ENCODE measurements around the gene KIAA0232.

KIAA0232 gene

DNA sequence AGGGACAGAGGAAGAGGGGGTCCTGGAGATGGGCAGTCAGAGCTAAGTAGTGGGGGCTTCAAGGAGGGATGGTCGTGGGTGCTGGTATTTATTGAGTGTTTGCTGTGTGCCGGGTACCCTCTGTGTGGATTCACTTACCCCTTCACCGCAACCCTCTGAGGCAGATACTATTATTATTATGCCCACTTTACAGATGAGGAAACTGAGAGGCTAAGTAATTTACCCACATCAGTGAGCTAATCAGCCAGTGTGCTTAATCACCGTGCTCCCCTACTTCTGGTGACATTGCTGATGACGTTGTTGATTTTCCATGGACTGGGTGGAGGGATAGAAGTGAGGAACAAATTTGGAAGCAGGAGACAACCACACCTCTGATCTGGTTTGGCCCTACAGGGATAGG lies 4.1 kb upstream of the KIAA0232 start:
- no peak for ATAC-seq
- TF ChIP-seq ZFP3 (CRISPR knock-in tag; IDR thresholded peaks at IDR 0.05): no peak
- TF ChIP-seq ZNF8 (CRISPR knock-in tag; IDR thresholded peaks at IDR 0.05): no peak

DNA sequence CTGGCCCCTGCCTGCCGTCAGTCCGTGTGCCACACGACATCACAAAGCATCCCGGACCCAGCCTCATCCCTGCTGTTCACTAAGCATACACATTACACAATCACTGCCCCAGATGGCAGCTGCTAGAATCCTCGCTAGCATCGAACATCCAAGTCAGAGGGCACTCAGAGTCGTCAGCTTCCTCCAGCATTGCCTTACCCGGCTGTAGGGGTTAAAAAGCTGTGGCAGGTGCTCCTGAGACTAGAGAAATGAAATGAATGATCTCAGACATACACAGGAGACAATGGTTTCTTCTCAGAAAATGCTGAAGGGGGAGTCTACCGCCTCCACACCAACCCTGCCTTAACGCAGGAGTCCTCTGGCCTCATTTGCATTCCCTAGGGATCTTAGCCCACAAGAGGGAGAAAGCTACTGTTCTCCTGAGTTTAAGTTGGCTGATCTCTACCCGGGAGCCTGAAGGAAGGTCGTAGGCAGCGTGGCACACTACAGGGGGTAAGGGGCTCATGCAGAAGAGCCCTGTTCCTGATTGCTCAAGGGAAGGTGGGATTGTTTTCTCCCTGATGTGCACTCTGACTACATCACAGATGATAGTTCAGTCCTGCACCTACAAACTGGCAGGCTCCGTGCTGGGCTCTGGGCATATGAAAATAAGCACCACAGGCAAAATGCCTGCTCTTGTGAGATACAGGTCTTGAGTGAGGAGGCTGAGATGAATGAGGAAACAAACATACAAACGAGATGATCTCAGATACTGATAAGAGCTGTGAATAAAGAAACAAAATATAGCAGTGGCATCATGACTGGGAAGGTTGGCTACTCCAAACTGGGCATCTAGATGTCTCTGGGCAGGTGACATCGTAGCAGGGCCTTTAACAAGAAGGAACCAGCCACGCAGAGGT lies 2.6 kb upstream of the KIAA0232 start:
- ATAC-seq: no peak

DNA sequence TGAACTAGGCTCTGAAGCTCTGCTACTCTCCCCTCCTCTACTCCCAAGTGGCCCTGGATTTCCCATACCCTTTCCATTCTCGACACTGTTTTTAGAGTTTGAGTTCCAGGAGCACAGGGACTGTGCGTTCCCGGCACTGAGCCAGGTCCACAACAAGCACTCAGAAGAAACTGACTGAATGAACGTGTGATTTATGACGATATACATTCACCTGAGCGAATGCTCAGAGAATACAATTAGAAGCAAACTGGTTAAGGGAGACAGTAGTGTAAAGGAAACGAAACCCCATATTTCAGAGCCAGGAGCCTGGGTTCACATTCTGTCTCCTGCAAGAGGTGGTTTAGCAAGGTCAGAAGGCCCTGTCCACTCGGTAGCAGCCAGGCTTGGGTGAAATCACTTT lies 1.4 kb upstream of the KIAA0232 start:
- TF ChIP-seq ZFP30 (CRISPR knock-in tag; IDR thresholded peaks at IDR 0.05): no peak
- no peak for TF ChIP-seq ZNF565 (CRISPR knock-in tag; conservative IDR thresholded peaks at IDR 0.05; ENCODE audit: low read depth)
- ATAC-seq: no peak

More for the DNA sequence above, 2.6 kb upstream of the KIAA0232 start:
- no peak for TF ChIP-seq ZNF565 (CRISPR knock-in tag; conservative IDR thresholded peaks at IDR 0.05; ENCODE audit: low read depth)
- no peak for TF ChIP-seq TOX (CRISPR knock-in tag; IDR thresholded peaks at IDR 0.05; ENCODE audit: borderline replicate concordance)
- no peak for TF ChIP-seq BACH2 (CRISPR knock-in tag; IDR thresholded peaks at IDR 0.05; ENCODE audit: borderline replicate concordance)
- TF ChIP-seq, protein P1, sequence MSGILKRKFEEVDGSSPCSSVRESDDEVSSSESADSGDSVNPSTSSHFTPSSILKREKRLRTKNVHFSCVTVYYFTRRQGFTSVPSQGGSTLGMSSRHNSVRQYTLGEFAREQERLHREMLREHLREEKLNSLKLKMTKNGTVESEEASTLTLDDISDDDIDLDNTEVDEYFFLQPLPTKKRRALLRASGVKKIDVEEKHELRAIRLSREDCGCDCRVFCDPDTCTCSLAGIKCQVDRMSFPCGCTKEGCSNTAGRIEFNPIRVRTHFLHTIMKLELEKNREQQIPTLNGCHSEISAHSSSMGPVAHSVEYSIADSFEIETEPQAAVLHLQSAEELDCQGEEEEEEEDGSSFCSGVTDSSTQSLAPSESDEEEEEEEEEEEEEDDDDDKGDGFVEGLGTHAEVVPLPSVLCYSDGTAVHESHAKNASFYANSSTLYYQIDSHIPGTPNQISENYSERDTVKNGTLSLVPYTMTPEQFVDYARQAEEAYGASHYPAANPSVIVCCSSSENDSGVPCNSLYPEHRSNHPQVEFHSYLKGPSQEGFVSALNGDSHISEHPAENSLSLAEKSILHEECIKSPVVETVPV (CRISPR knock-in tag; IDR thresholded peaks at IDR 0.05): no peak
- TF ChIP-seq SNAI2 (CRISPR knock-in tag; IDR thresholded peaks at IDR 0.05): no peak
- TF ChIP-seq ZNF8 (CRISPR knock-in tag; IDR thresholded peaks at IDR 0.05): no peak
- TF ChIP-seq TCF4 (CRISPR knock-in tag; IDR thresholded peaks at IDR 0.05; ENCODE audit: borderline replicate concordance): no peak
- TF ChIP-seq ZNF70 (CRISPR knock-in tag; IDR thresholded peaks at IDR 0.05): no peak

DNA sequence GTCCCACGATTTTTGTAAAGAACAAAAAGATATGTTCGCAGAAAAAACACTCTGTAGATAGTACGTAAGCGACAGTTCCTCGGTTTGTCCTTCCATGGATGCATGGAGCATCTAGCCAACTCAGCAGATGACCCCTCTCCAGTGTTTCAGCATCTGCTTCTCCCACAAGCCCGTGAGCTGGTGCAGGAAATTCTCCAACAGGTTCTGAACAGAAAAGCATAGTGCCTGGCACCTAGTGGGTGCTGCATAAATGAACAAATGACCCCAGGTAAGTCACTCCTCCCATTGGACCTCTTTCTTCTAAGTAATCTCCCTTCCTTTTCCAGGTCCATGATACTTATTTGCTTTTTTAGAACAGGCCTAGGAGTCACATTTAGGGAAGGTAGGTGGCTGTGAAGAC lies 966 bp upstream of the KIAA0232 start:
- ATAC-seq: no peak
- TF ChIP-seq RARB (CRISPR knock-in tag; IDR thresholded peaks at IDR 0.05) (no peak), SNAI2 (CRISPR knock-in tag; IDR thresholded peaks at IDR 0.05) (no peak), TCF4 (CRISPR knock-in tag; IDR thresholded peaks at IDR 0.05; ENCODE audit: borderline replicate concordance) (no peak), ZNF565 (CRISPR knock-in tag; conservative IDR thresholded peaks at IDR 0.05; ENCODE audit: low read depth) (no peak), OSR1 (CRISPR knock-in tag; IDR thresholded peaks at IDR 0.05) (no peak), ESRRG (CRISPR knock-in tag; IDR thresholded peaks at IDR 0.05) (no peak), ARNTL (CRISPR knock-in tag; IDR thresholded peaks at IDR 0.05; ENCODE audit: borderline replicate concordance, low read depth) (no peak), GLIS3 (CRISPR knock-in tag; IDR thresholded peaks at IDR 0.05) (no peak), ISL1 (CRISPR knock-in tag; IDR thresholded peaks at IDR 0.05) (no peak), PPARA (CRISPR knock-in tag; IDR thresholded peaks at IDR 0.05; ENCODE audit: borderline replicate concordance) (no peak), ZNF70 (CRISPR knock-in tag; IDR thresholded peaks at IDR 0.05) (no peak)
- TF ChIP-seq, protein P2, sequence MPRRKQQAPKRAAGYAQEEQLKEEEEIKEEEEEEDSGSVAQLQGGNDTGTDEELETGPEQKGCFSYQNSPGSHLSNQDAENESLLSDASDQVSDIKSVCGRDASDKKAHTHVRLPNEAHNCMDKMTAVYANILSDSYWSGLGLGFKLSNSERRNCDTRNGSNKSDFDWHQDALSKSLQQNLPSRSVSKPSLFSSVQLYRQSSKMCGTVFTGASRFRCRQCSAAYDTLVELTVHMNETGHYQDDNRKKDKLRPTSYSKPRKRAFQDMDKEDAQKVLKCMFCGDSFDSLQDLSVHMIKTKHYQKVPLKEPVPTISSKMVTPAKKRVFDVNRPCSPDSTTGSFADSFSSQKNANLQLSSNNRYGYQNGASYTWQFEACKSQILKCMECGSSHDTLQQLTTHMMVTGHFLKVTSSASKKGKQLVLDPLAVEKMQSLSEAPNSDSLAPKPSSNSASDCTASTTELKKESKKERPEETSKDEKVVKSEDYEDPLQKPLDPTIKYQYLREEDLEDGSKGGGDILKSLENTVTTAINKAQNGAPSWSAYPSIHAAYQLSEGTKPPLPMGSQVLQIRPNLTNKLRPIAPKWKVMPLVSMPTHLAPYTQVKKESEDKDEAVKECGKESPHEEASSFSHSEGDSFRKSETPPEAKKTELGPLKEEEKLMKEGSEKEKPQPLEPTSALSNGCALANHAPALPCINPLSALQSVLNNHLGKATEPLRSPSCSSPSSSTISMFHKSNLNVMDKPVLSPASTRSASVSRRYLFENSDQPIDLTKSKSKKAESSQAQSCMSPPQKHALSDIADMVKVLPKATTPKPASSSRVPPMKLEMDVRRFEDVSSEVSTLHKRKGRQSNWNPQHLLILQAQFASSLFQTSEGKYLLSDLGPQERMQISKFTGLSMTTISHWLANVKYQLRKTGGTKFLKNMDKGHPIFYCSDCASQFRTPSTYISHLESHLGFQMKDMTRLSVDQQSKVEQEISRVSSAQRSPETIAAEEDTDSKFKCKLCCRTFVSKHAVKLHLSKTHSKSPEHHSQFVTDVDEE (CRISPR knock-in tag; IDR thresholded peaks at IDR 0.05): no peak
- TF ChIP-seq, protein P3, sequence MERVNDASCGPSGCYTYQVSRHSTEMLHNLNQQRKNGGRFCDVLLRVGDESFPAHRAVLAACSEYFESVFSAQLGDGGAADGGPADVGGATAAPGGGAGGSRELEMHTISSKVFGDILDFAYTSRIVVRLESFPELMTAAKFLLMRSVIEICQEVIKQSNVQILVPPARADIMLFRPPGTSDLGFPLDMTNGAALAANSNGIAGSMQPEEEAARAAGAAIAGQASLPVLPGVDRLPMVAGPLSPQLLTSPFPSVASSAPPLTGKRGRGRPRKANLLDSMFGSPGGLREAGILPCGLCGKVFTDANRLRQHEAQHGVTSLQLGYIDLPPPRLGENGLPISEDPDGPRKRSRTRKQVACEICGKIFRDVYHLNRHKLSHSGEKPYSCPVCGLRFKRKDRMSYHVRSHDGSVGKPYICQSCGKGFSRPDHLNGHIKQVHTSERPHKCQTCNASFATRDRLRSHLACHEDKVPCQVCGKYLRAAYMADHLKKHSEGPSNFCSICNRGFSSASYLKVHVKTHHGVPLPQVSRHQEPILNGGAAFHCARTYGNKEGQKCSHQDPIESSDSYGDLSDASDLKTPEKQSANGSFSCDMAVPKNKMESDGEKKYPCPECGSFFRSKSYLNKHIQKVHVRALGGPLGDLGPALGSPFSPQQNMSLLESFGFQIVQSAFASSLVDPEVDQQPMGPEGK (CRISPR knock-in tag; IDR thresholded peaks at IDR 0.05; ENCODE audit: borderline replicate concordance): no peak
- TF ChIP-seq, protein P4, sequence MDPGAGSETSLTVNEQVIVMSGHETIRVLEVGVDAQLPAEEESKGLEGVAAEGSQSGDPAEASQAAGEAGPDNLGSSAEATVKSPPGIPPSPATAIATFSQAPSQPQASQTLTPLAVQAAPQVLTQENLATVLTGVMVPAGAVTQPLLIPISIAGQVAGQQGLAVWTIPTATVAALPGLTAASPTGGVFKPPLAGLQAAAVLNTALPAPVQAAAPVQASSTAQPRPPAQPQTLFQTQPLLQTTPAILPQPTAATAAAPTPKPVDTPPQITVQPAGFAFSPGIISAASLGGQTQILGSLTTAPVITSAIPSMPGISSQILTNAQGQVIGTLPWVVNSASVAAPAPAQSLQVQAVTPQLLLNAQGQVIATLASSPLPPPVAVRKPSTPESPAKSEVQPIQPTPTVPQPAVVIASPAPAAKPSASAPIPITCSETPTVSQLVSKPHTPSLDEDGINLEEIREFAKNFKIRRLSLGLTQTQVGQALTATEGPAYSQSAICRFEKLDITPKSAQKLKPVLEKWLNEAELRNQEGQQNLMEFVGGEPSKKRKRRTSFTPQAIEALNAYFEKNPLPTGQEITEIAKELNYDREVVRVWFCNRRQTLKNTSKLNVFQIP (CRISPR knock-in tag; IDR thresholded peaks at IDR 0.05; ENCODE audit: borderline replicate concordance, low read depth): no peak
- TF ChIP-seq, protein P5, sequence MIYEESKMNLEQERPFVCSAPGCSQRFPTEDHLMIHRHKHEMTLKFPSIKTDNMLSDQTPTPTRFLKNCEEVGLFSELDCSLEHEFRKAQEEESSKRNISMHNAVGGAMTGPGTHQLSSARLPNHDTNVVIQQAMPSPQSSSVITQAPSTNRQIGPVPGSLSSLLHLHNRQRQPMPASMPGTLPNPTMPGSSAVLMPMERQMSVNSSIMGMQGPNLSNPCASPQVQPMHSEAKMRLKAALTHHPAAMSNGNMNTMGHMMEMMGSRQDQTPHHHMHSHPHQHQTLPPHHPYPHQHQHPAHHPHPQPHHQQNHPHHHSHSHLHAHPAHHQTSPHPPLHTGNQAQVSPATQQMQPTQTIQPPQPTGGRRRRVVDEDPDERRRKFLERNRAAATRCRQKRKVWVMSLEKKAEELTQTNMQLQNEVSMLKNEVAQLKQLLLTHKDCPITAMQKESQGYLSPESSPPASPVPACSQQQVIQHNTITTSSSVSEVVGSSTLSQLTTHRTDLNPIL (CRISPR knock-in tag; IDR thresholded peaks at IDR 0.05; ENCODE audit: low read depth): no peak
- TF ChIP-seq, protein P1 (CRISPR knock-in tag; IDR thresholded peaks at IDR 0.05): no peak

Measured in SK-N-SH treated with all-trans-retinoic acid at 6 μM for 48 hours (cell line).